Stomach (tissue), 4 donors: Measurements from ENCODE around the gene PIP4K2B.

Experiments used
- POLR2A ChIP-seq, 4 donors: fragments of 450-650 bp; IDR thresholded peaks; one replicate each; pipeline ENCODE4 v1.6.1; 2016; ENCODE audit warnings: antibody characterized with exemption in 4 of 4, control low read depth in 2 of 4, mild to moderate bottlenecking in 1 of 4, moderate library complexity in 1 of 4
- POLR2AphosphoS5 ChIP-seq, 3 donors: sonication (generic); formaldehyde crosslinking; IDR thresholded peaks; one replicate each; pipeline ENCODE4 v1.6.1; 2016; ENCODE audit warnings: antibody characterized with exemption in 3 of 3
- TF ChIP-seq, protein P1 (sequence below), 7 experiments: fragments of 450-650 bp in 4 of 7; fragments of 200-600 bp in 3 of 7; sonication (generic) in 3 of 7; IDR thresholded peaks; one replicate each; pipeline ENCODE4 v1.5.1; 2016 to 2019; ENCODE audit warnings: antibody characterized with exemption in 7 of 7, control low read depth in 2 of 7, mild to moderate bottlenecking in 1 of 7

GRCh38 chr17:38749223-38750043 lies 49.9 kb downstream of the PIP4K2B start:
- TF ChIP-seq, protein P1, sequence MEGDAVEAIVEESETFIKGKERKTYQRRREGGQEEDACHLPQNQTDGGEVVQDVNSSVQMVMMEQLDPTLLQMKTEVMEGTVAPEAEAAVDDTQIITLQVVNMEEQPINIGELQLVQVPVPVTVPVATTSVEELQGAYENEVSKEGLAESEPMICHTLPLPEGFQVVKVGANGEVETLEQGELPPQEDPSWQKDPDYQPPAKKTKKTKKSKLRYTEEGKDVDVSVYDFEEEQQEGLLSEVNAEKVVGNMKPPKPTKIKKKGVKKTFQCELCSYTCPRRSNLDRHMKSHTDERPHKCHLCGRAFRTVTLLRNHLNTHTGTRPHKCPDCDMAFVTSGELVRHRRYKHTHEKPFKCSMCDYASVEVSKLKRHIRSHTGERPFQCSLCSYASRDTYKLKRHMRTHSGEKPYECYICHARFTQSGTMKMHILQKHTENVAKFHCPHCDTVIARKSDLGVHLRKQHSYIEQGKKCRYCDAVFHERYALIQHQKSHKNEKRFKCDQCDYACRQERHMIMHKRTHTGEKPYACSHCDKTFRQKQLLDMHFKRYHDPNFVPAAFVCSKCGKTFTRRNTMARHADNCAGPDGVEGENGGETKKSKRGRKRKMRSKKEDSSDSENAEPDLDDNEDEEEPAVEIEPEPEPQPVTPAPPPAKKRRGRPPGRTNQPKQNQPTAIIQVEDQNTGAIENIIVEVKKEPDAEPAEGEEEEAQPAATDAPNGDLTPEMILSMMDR (IDR thresholded peaks at IDR 0.05) = no peak
- no peak for TF ChIP-seq POLR2A (IDR thresholded peaks at IDR 0.05)
- TF ChIP-seq POLR2AphosphoS5 (IDR thresholded peaks at IDR 0.05) = peak in 2 of 3 donors; percentile 66 to 84
